ENCODE measurements around the gene IFT25. TPM values are rescaled to one million over a fixed set of nuclear protein-coding genes. Genes with fewer than 3 reads are reported as not detected.

Gene IFT25
- total RNA-seq, 1 donor from 2014 or later, result 20.4 TPM

DNA sequence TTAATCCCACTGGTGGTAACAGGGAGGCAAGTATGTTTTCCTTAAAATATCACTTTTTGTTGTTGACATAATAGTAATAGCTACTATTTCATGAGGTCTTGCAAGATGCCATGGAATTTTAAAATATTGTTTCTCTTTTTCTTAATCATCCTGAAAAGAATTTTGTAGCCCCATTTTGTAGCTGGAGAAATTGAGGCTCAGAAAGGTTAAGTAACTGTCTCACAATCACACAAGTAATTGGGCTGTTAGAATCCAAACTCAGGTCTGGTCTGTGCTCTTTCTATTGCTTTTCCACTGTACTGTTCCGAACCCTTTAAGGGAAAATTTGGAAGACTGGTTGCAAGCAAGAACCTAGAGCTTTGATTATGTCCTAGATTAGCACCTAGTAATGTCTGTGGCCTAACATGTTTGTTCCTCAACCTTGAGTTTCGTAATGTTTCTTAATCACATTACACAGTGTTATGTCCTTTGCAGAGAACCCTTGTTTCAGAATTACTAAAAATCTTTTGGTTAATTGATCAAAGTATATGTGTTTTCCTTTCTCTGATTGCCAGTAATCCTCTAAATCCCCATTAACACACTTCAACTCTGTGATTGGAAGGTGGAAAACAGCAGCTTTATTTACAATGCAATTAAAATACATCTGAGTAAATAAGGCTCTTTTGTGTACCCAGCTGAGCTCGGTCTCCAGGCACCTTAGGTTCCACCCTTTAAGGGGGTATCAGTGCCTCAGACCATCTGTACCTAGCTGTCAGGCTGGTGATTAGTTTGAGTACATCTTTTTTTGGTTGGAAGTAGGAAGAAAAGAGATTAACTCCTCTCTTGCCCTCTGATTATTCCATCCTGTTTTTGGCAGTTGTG, 11.0 kb upstream of the IFT25 start:
- TF ChIP-seq, protein P1, sequence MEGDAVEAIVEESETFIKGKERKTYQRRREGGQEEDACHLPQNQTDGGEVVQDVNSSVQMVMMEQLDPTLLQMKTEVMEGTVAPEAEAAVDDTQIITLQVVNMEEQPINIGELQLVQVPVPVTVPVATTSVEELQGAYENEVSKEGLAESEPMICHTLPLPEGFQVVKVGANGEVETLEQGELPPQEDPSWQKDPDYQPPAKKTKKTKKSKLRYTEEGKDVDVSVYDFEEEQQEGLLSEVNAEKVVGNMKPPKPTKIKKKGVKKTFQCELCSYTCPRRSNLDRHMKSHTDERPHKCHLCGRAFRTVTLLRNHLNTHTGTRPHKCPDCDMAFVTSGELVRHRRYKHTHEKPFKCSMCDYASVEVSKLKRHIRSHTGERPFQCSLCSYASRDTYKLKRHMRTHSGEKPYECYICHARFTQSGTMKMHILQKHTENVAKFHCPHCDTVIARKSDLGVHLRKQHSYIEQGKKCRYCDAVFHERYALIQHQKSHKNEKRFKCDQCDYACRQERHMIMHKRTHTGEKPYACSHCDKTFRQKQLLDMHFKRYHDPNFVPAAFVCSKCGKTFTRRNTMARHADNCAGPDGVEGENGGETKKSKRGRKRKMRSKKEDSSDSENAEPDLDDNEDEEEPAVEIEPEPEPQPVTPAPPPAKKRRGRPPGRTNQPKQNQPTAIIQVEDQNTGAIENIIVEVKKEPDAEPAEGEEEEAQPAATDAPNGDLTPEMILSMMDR (IDR thresholded peaks at IDR 0.05), result no peak
- DNase-seq (ENCODE audit: low spot score), result no peak
- H3K4me3 Mint-ChIP-seq (ENCODE audit: unreplicated experiment), result no peak overlapping the region
- H3K27ac Mint-ChIP-seq (ENCODE audit: unreplicated experiment), result peak overlapping the region; percentile 79
- H3K4me1 Mint-ChIP-seq (ENCODE audit: low read depth), result peaks cover 16% of the 10 kb centered on the region
- peaks cover 14% of the 10 kb centered on the region for H3K36me3 Mint-ChIP-seq (ENCODE audit: low read depth)
- H3K27me3 Mint-ChIP-seq (ENCODE audit: low read depth), result no peaks in the 10 kb centered on the region
- no peaks in the 10 kb centered on the region for H3K9me3 Mint-ChIP-seq (ENCODE audit: low read depth)

GRCh38 chr1:53954128-53954527, 8.6 kb upstream of the IFT25 start:
- TF ChIP-seq, protein P1 (IDR thresholded peaks at IDR 0.05), result no peak
- H3K27me3 Mint-ChIP-seq (ENCODE audit: low read depth), result no peaks in the 10 kb centered on the region
- no peak for DNase-seq (ENCODE audit: low spot score)
- H3K9me3 Mint-ChIP-seq (ENCODE audit: low read depth), result no peaks in the 10 kb centered on the region
- peaks cover 26% of the 10 kb centered on the region for H3K4me1 Mint-ChIP-seq (ENCODE audit: low read depth)
- no peak overlapping the region for H3K4me3 Mint-ChIP-seq (ENCODE audit: unreplicated experiment)
- peaks cover 10% of the 10 kb centered on the region for H3K36me3 Mint-ChIP-seq (ENCODE audit: low read depth)
- H3K27ac Mint-ChIP-seq (ENCODE audit: unreplicated experiment), result no peak overlapping the region

DNA sequence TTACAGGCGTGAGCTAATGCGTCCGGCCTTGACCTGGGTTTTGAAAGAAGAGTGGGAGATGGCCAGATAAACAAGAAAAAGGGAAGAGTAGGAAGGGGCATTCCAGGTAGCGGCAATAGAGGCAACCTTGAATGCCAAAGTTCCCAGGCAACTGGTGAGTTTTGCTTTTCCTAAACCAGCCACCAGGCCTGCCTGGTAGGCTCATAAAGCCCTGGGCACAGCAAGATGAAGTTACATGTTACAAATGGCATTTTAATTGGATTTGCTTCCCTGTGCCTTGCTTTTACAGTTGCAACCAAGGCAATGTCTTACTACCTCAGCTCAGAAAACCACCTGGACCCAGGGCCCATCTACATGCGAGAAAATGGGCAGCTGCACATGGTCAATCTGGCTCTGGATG, 6.2 kb upstream of the IFT25 start:
- peaks cover 5% of the 10 kb centered on the region for H3K36me3 Mint-ChIP-seq (ENCODE audit: low read depth)
- no peaks in the 10 kb centered on the region for H3K9me3 Mint-ChIP-seq (ENCODE audit: low read depth)
- H3K27me3 Mint-ChIP-seq (ENCODE audit: low read depth), result no peaks in the 10 kb centered on the region
- no peak overlapping the region for H3K4me3 Mint-ChIP-seq (ENCODE audit: unreplicated experiment)
- no peak overlapping the region for H3K27ac Mint-ChIP-seq (ENCODE audit: unreplicated experiment)
- peaks cover 42% of the 10 kb centered on the region for H3K4me1 Mint-ChIP-seq (ENCODE audit: low read depth)
- no peak for DNase-seq (ENCODE audit: low spot score)
- TF ChIP-seq, protein P1 (IDR thresholded peaks at IDR 0.05), result no peak

GRCh38 chr1:53949023-53949990, 3.8 kb upstream of the IFT25 start:
- TF ChIP-seq, protein P1 (IDR thresholded peaks at IDR 0.05), result peak; percentile 82
- Mint-ChIP-seq H3K27ac (ENCODE audit: unreplicated experiment) (no peak overlapping the region), H3K27me3 (ENCODE audit: low read depth) (no peaks in the 10 kb centered on the region), H3K36me3 (ENCODE audit: low read depth) (peaks cover 5% of the 10 kb centered on the region), H3K4me1 (ENCODE audit: low read depth) (peaks cover 44% of the 10 kb centered on the region), H3K4me3 (ENCODE audit: unreplicated experiment) (no peak overlapping the region), H3K9me3 (ENCODE audit: low read depth) (no peaks in the 10 kb centered on the region)
- no peak for DNase-seq (ENCODE audit: low spot score)

GRCh38 chr1:53948291-53948690, 2.8 kb upstream of the IFT25 start:
- DNase-seq (ENCODE audit: low spot score), result no peak
- no peak overlapping the region for H3K4me3 Mint-ChIP-seq (ENCODE audit: unreplicated experiment)
- H3K9me3 Mint-ChIP-seq (ENCODE audit: low read depth), result no peaks in the 10 kb centered on the region
- H3K36me3 Mint-ChIP-seq (ENCODE audit: low read depth), result peaks cover 5% of the 10 kb centered on the region
- H3K27me3 Mint-ChIP-seq (ENCODE audit: low read depth), result no peaks in the 10 kb centered on the region
- H3K4me1 Mint-ChIP-seq (ENCODE audit: low read depth), result peaks cover 52% of the 10 kb centered on the region
- TF ChIP-seq, protein P1 (IDR thresholded peaks at IDR 0.05), result no peak
- peak overlapping the region; percentile 57 for H3K27ac Mint-ChIP-seq (ENCODE audit: unreplicated experiment)
